PFSK-1 (cell line): ENCODE measurements around the gene HIPK2.

ENCODE experiments used
- FOXP2 ChIP-seq: optimal IDR thresholded peaks from 2 replicates; pipeline ENCODE3; 2011; ENCODE audit warnings: borderline replicate concordance, control low read depth, inconsistent platforms; ENCODE audit not compliant: insufficient read depth; ENCODE audit errors: extremely low read length, extremely low read depth
- POLR2AphosphoS5 ChIP-seq: IDR thresholded peaks from 2 replicates; pipeline ENCODE4 v1.6.1; 2012; ENCODE audit warnings: low read depth, mild to moderate bottlenecking, control low read depth, low read length, moderate library complexity
- REST ChIP-seq, 2 experiments: IDR thresholded peaks; 2 replicates each; pipeline versions ENCODE4 v1.6.1 to v1.8.0; 2011 to 2012; ENCODE audit warnings: low read depth in 2 of 2, low read length in 2 of 2, control low read depth in 1 of 2, inconsistent platforms in 1 of 2, mild to moderate bottlenecking in 1 of 2, moderate library complexity in 1 of 2; ENCODE audit not compliant: insufficient read depth in 1 of 2
- SIN3A ChIP-seq: IDR thresholded peaks from 2 replicates; pipeline ENCODE4 v1.6.1; 2012; ENCODE audit warnings: mild to moderate bottlenecking, low read length, moderate library complexity, borderline replicate concordance; ENCODE audit not compliant: insufficient read depth
- TAF1 ChIP-seq: IDR thresholded peaks from 2 replicates; pipeline ENCODE4 v1.6.1; 2012; ENCODE audit warnings: low read length, control low read depth, borderline replicate concordance; ENCODE audit not compliant: insufficient read depth

HIPK2 gene

GRCh38 chr7:139540203-139540602 is 237.6 kb downstream of the HIPK2 start:
- no peak for TF ChIP-seq FOXP2
- TF ChIP-seq SIN3A, result no peak
- TF ChIP-seq TAF1, result no peak
- TF ChIP-seq POLR2AphosphoS5, result no peak
- no peak for TF ChIP-seq REST (IDR thresholded peaks at IDR 0.05; ENCODE audit: insufficient read depth in 1 of 2, low read depth in 2 of 2, low read length in 2 of 2)

- TF ChIP-seq SIN3A (no peak), FOXP2 (no peak), REST (IDR thresholded peaks at IDR 0.05; ENCODE audit: insufficient read depth in 1 of 2, low read depth in 2 of 2, low read length in 2 of 2) (no peak), POLR2AphosphoS5 (no peak)
Measured at GRCh38 chr7:139538881-139539635, 238.7 kb downstream of the HIPK2 start.

GRCh38 chr7:139536152-139536551 is 241.6 kb downstream of the HIPK2 start:
- TF ChIP-seq POLR2AphosphoS5 (no peak), FOXP2 (no peak), REST (IDR thresholded peaks at IDR 0.05; ENCODE audit: insufficient read depth in 1 of 2, low read depth in 2 of 2, low read length in 2 of 2) (no peak), SIN3A (no peak), TAF1 (no peak)

- TF ChIP-seq SIN3A, result no peak
- TF ChIP-seq REST (IDR thresholded peaks at IDR 0.05; ENCODE audit: insufficient read depth in 1 of 2, low read depth in 2 of 2, low read length in 2 of 2), result no peak
- no peak for TF ChIP-seq FOXP2
- no peak for TF ChIP-seq TAF1
Measured at GRCh38 chr7:139534966-139535651, 242.7 kb downstream of the HIPK2 start.

GRCh38 chr7:139534096-139534495 is 243.7 kb downstream of the HIPK2 start:
- no peak for TF ChIP-seq POLR2AphosphoS5
- TF ChIP-seq REST (IDR thresholded peaks at IDR 0.05; ENCODE audit: insufficient read depth in 1 of 2, low read depth in 2 of 2, low read length in 2 of 2), result no peak
- no peak for TF ChIP-seq FOXP2
- TF ChIP-seq SIN3A, result no peak
